ENCODE measurements around the gene CGB1.

GRCh38 chr19:49064029-49064629 lies 27.4 kb upstream of the CGB1 start:
- TF ChIP-seq CREB5 (CRISPR knock-in tag; IDR thresholded peaks at IDR 0.05; ENCODE audit: low read depth): no peak
- no peak for TF ChIP-seq BACH2 (CRISPR knock-in tag; IDR thresholded peaks at IDR 0.05; ENCODE audit: borderline replicate concordance)
- TF ChIP-seq ARNTL (CRISPR knock-in tag; IDR thresholded peaks at IDR 0.05; ENCODE audit: borderline replicate concordance, low read depth): no peak
- TF ChIP-seq ZNF565 (CRISPR knock-in tag; conservative IDR thresholded peaks at IDR 0.05; ENCODE audit: low read depth): no peak
- no peak for TF ChIP-seq PATZ1 (CRISPR knock-in tag; IDR thresholded peaks at IDR 0.05; ENCODE audit: borderline replicate concordance)
